ENCODE data around the gene SFMBT1. TPM values are rescaled to one million over a fixed set of nuclear protein-coding genes. Genes with fewer than 3 reads are reported as not detected.
"Not testable (repeated sequence)": the region's sequence is repeated elsewhere in the genome, so short reads cannot be mapped to it uniquely, and the experiment has no call there.

Gene SFMBT1
- total RNA-seq, 1 donor from 2014 or later, result 14.7 TPM

- intact Hi-C loops (cut with DNase I), result loop anchor here (10.0 kb wide), 1 partner anchor 640 kb away; no protein-coding TSS in a partner anchor
- no peak for DNase-seq (ENCODE audit: low spot score)
Measured at GRCh38 chr3:53044371-53044710, 1.5 kb downstream of the SFMBT1 start.

- DNase-seq (ENCODE audit: low spot score), result no peak
- intact Hi-C loops (cut with DNase I), result loop anchor here (10.0 kb wide), 1 partner anchor 639 kb away; no protein-coding TSS in a partner anchor
Measured at GRCh38 chr3:53043738-53044137, 2.1 kb downstream of the SFMBT1 start.

GRCh38 chr3:53042651-53043050 lies 3.2 kb downstream of the SFMBT1 start:
- intact Hi-C loops (cut with DNase I), result loop anchor here (10.0 kb wide), 1 partner anchor 638 kb away; no protein-coding TSS in a partner anchor
- no peak for DNase-seq (ENCODE audit: low spot score)

- intact Hi-C loops (cut with DNase I), result loop anchor here (10.0 kb wide), 1 partner anchor 636 kb away; no protein-coding TSS in a partner anchor
- no peak for DNase-seq (ENCODE audit: low spot score)
Measured at GRCh38 chr3:53040351-53040820, 5.5 kb downstream of the SFMBT1 start.

GRCh38 chr3:53039376-53039752 lies 6.5 kb downstream of the SFMBT1 start:
- no peak for DNase-seq (ENCODE audit: low spot score)
- intact Hi-C loops (cut with DNase I), result no loop called here

- DNase-seq (ENCODE audit: low spot score), result no peak
- intact Hi-C loops (cut with DNase I), result no loop called here
Measured at GRCh38 chr3:53038679-53039375, 7.0 kb downstream of the SFMBT1 start.

GRCh38 chr3:53035825-53036619 lies 9.9 kb downstream of the SFMBT1 start:
- intact Hi-C loops (cut with DNase I), result no loop called here
- DNase-seq (ENCODE audit: low spot score), result no peak

- DNase-seq (ENCODE audit: low spot score); intact Hi-C loops (cut with DNase I): not testable (repeated sequence)
Measured at GRCh38 chr3:53035018-53035417, 10.9 kb downstream of the SFMBT1 start.

- intact Hi-C loops (cut with DNase I); DNase-seq (ENCODE audit: low spot score): not testable (repeated sequence)
Measured at GRCh38 chr3:53034411-53034810, 11.5 kb downstream of the SFMBT1 start.

- DNase-seq (ENCODE audit: low spot score), result no peak
- intact Hi-C loops (cut with DNase I), result no loop called here
Measured at GRCh38 chr3:53032609-53033008, 13.3 kb downstream of the SFMBT1 start.

- no peak for DNase-seq (ENCODE audit: low spot score)
- intact Hi-C loops (cut with DNase I), result no loop called here
Measured at GRCh38 chr3:53030619-53031449, 15.0 kb downstream of the SFMBT1 start.

- DNase-seq (ENCODE audit: low spot score), result no peak
- intact Hi-C loops (cut with DNase I), result no loop called here
Measured at GRCh38 chr3:53028641-53029040, 17.2 kb downstream of the SFMBT1 start.

GRCh38 chr3:53027254-53027844 lies 18.5 kb downstream of the SFMBT1 start:
- intact Hi-C loops (cut with DNase I), result no loop called here
- DNase-seq (ENCODE audit: low spot score), result no peak

- intact Hi-C loops (cut with DNase I), result no loop called here
- no peak for DNase-seq (ENCODE audit: low spot score)
Measured at GRCh38 chr3:53026382-53027162, 19.3 kb downstream of the SFMBT1 start.

GRCh38 chr3:53024315-53024714 lies 21.6 kb downstream of the SFMBT1 start:
- intact Hi-C loops (cut with DNase I), result no loop called here
- DNase-seq (ENCODE audit: low spot score), result no peak

GRCh38 chr3:53023072-53023823 lies 22.6 kb downstream of the SFMBT1 start:
- DNase-seq (ENCODE audit: low spot score), result no peak
- intact Hi-C loops (cut with DNase I), result no loop called here

GRCh38 chr3:53022647-53023046 lies 23.2 kb downstream of the SFMBT1 start:
- intact Hi-C loops (cut with DNase I), result no loop called here
- no peak for DNase-seq (ENCODE audit: low spot score)

- DNase-seq (ENCODE audit: low spot score), result no peak
- intact Hi-C loops (cut with DNase I), result no loop called here
Measured at GRCh38 chr3:53016236-53016635, 29.6 kb downstream of the SFMBT1 start.
